Muscle of arm (tissue), 14 donors: Measurements from ENCODE around the gene GOLGA8O. TPM values are rescaled to one million over a fixed set of nuclear protein-coding genes. Genes with fewer than 3 reads are reported as not detected.
A peak's percentile ranks its signal among the peaks of the same experiment; 100 is the strongest.
"Not testable (repeated sequence)": the region's sequence is repeated elsewhere in the genome, so short reads cannot be mapped to it uniquely, and the experiment has no call there.

ENCODE experiments used
- DNase-seq: peaks from one replicate; pipeline ENCODE4 v3.0.0-alpha.2; 2013
- long read RNA-seq, 11 donors: transcript quantifications; one replicate each; lab custom pipeline, GENCODE V29; 2026
- polyA plus RNA-seq, 12 donors: library from polyadenylated mRNA; unstranded; fragments of 120-200 nt; gene quantifications; one replicate each; pipeline ENCODE4 v1.2.1, GENCODE V29; 2013; ENCODE audit not compliant: insufficient read length in 12 of 12

Gene GOLGA8O, protein sequence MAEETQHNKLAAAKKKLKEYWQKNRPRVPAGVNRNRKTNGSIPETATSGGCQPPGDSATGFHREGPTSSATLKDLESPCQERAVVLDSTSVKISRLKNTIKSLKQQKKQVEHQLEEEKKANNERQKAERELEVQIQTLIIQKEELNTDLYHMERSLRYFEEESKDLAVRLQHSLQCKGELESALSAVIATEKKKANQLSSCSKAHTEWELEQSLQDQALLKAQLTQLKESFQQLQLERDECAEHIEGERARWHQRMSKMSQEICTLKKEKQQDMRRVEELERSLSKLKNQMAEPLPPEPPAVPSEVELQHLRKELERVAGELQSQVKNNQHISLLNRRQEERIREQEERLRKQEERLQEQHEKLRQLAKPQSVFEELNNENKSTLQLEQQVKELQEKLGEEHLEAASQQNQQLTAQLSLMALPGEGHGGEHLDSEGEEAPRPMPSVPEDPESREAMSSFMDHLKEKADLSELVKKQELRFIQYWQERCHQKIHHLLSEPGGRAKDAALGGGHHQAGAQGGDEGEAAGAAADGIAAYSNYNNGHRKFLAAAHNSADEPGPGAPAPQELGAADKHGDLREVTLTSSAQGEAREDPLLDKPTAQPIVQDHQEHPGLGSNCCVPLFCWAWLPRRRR
- polyA plus RNA-seq, result 1 to 10 TPM in 2 of 12 donors, under 1 TPM in 4, not detected in 6; 0.11 to 3.3 (median 0.31) TPM
- long read RNA-seq, donor 1, result 0 reads
- long read RNA-seq, donor 2, result 0 reads
- long read RNA-seq, donor 3, result 0 reads
- long read RNA-seq, donor 4, result 0 reads
- long read RNA-seq, donor 5, partial matches to known transcripts, result 5 of 5 reads
- long read RNA-seq, donor 5, other reads (novel, unspliced or antisense), result 0 of 5 reads
- long read RNA-seq, donor 6, result 0 reads
- long read RNA-seq, donor 7, result 0 reads
- long read RNA-seq, donor 8, result 0 reads
- long read RNA-seq, donor 9, result 0 reads
- long read RNA-seq, donor 10, result 0 reads
- long read RNA-seq, donor 11, result 0 reads

DNA sequence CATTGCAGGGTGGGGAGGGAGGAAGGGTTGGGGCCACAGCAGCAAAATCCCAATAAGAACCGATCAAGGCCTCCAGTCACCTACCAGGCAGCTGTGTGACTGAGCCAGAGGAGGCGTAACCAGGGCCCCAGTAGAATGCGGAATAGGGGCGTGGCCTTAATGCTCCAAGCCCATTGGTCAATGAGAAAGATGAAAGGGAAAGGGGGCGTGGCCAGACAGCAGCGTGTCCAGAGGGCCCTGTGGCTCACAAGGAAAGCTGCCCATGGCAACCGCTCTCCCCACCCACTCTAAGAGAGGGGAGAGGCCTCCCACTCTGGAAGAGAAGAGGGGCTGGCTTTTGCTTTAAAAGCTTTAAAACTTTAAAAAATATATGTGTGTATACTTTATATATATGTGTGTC is at the start of gene GOLGA8O:
Gene GOLGA8O (minus strand): TSS at position 101 of the 400 bp plus-strand sequence. CDS start 98 bp downstream, at position 3.
- not testable (repeated sequence) for DNase-seq

DNA sequence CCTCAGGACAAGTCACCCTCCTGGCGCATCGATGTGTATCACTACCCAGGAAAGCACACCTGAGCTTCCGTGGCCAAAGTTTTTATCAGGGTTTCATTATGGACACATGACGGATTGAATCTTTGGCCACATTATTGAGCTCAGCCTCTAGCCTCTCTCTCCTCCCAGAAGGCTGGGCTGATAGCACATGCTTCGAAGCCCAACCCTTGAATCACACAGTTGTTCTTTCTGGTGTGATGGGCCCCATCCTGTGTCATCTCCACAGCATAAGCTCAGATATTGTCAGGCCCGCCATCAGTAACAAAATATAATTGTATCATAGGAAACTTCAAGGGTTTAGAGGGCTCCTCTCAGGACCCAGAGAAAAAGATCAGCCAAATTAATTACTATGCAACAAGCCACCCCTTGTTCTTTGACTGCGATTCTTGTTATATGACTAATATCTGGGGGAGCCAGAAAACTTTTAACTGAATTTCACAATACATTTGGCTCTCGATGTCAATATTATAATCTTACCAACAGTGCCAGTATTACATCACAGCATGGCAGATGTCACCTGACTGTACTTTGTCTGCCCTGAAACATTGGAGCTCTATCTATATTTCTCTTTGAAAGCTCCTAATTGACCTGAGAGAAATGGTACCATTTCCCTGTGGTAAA is 48.8 kb upstream of the GOLGA8O start:
- not testable (repeated sequence) for DNase-seq

DNA sequence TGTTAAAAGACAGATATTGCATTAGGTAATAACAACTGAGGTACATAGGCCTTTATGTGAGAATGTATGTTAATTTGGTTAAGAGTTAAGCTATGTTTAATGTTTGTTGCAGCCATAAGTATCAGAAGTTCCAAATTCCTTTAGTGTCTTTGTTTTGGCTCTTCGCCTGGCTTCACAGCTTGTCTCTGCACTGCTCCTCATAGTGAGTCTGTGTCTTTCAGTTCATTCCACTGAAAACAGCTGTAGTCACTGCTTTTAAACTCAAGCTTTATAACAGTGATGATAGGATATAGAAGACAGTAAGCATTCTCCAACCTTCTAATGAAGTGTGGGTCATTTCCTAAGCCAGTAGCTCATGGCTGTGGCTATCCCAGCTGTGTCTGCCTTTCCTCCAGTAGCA is 47.5 kb upstream of the GOLGA8O start:
- DNase-seq, result peak; percentile 27

DNA sequence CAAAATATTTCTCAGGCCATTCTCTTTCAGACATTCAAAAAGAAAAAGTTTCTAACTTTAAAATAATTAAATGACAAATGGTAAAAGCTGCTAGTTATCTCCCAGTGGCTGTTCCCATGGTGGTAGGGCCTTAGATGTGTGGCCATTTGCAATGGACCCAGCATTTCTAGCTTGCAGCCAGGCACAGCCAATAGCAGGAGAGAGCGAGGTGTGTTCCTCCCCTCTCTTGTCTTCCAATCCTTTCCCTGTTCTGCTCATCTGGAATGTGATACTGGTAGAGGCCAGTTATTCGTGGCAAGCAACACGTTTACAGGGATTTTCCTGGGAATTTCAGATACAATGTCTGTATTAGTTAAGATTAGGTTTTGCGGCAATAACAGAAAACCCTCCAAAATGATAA is 37.3 kb upstream of the GOLGA8O start:
- not testable (repeated sequence) for DNase-seq

DNA sequence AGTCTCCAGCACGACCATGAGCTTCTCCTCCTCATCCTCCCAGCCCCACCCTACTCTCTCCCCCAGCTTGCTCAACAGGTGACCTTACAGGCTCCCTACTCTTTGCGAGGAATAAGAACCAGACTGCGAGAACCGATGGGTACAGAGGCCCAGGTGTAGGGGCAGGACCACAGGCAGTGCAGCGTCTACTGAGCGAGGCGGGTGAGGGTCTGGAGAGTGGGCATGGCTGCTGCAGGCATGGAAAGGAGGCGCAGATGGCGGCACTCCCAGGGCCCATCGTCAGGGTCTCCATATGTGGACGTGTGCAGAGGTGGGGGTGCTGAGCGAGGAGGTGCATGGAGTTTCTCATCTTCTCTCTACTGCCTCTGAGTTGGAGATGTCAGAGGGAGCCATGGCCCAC is 31.0 kb upstream of the GOLGA8O start:
- not testable (repeated sequence) for DNase-seq

DNA sequence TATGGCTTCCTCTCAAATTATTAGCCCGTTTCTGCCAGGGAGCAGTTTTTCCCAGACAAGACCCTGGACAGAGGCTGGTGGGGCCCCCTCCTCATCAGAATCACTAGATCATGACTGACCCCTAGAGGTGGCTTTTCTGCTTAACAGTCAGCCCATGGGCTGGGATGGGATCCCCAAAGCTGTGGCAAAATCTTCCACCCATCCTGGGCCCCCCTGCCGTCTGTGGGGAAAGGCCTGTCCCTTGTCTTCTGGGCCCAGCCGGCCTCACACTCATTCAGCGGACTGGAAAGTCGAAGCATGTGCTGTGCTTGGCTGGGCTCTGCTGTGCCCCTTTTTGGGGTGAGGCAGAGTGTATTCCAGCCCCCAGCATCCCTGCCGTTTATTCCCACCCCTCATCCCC is 27.9 kb upstream of the GOLGA8O start:
- DNase-seq, result not testable (repeated sequence)

DNA sequence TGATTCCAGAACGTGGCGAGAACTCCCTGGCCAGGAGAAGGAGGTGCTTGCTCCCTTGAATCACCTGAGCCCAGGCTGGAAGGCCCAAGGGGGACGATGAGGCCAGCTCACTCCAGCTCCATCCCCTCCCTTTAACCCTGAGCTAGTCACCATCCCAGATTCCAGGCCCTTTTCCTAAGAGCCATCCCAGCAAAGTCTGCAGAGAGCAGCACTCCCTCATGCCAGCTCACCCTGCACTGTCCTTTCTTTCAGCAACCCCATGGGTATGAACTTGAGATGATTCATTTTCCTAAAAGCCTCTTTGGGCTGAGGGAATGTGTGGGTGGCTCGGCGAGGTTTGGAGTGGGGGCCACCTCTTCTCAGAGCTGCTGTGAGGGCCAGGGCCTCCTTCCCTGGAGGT is 26.2 kb upstream of the GOLGA8O start:
- DNase-seq, result not testable (repeated sequence)

DNA sequence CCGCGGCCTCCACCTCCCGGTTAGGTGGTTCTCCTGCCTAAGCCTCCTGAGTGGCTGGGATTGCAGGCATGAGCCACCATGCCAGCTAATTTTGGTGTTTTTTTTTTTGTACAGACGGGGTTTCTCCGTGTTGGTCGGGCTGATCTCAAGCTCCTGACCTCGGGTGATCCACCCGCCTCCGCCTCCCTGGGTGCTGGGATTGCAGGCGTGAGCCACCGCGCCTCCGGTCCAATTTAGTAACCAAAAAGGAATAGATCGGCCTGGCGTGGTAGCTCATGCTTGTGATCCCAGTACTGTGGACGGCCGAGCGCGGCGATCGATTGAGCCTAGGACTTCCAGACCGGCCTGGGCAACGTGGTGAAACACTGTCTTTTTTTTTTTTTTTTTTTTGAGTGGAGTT is 12.6 kb upstream of the GOLGA8O start:
- DNase-seq, result not testable (repeated sequence)

DNA sequence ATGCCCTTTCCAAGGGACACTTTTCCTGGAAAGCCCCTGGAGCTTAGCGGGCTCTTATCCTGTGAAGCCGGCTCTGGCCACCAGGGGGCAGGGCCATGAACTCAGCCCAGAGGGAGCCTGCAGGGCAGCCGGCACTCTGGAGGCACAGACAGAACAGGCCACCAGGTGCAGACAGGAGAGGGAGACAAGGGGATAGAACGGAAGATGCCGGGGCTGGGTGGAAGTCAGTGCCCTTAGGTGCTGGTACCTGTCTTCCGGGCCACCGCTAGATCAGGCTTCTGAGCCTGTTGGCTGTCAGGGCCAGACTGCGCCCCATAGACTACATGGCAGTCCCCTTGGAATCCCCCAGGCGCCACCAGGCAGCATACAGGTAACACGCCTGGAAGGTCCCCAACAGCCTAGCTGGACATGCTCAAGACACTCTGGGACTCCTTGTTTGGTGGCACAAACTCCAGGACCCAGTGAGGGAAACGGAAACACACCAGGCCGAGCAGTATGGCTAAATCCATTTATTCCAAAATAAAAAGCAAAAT is 14.9 kb downstream of the GOLGA8O start:
- not testable (repeated sequence) for DNase-seq

DNA sequence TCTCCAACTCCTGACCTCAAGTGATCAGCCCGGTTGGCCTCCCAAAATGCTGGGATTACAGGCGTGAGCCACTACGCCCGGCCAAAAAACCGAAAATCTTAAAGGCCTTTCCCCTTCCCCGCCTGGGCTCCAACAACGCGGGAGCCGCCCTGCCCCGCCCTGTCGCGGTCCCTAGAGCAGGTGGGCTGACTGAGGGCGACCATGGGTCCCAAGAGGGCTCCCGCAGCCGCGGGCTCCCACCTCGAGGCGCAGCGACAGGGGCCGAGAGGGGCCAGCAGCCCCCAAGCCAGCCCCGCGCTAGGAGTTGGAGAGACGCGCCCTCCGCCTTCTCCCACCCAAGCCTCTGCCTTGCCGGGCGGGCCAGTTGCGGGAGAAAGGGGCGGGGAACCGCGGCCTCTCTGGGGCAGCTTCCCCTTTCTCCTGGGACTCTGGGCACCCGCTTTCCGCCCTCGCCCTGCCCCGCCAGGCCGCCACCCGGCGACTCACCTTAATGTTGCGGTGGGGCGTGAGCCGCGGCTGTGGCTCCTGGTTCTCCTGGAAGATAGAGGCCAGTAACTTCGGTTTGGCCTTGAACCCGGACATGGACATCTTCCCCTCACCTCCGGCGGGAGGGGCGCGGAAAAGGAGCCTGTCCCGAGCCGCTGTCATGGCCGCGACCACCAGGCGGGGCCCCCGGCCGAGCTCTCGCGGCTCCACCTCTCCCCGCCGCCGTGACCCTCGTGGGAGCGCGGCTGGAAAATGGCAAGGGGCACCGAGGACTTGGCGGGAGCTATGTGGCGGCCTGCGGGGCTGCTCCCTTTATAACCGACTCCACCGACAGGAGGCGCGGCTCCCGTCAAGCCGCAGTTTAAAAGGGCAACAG is 21.1 kb downstream of the GOLGA8O start:
- not testable (repeated sequence) for DNase-seq

DNA sequence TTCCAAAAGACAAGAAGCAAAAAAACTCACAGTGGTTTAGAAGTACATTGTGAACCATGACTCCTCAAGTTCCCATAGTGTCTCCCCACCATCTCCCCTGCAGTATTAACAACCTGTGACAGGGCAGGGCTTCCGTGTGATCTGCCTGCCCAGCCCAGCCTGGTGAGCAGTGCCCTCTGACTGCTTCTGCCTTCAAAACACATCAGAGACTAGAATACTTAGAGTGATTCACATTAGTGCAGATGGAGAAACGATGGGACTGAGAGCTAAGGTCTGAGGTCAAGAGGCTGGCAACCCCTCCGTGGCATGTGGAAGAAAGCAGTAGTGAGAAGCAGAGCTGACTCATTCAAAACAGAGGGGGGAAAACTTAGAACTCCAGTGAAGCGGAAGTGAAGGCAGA is 27.8 kb downstream of the GOLGA8O start:
- DNase-seq, result not testable (repeated sequence)

DNA sequence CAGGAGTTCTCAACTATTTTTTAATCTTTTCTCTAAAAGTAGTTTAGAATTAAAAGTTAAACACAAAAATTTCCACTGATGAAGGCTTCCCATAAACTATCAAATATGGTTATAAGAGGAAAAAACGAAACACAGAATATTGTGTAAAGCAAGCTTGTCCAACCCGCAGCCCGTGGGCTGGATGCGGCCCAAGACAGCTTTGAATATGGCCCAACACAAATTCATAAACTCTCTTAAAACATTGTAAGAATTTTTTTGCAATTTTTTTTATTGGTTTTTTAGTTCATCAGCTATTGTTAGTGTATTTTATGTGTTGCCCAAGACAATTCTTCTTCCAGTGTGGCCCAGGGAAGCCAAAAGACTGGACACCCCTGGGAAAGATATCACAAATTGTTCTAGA is 28.9 kb downstream of the GOLGA8O start:
- DNase-seq, result peak; percentile 41

DNA sequence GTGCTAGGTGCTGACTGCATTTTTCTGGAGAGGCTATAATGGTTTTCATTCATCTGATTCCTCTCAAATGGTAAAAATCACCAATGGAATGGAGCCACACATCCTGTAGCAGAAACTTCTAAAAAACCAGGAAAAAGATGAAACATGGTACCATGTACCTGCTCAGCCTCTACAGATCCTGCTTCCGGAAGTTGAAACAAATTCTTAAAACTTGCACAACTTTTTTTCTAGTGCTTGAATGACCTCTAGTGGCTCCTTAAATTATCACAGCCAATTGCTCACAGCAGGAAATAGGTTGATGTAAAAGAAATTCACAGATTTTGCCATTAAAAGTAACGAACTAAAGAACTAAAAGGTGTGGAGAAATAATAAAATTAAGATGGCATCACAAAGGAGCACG is 47.5 kb downstream of the GOLGA8O start:
- not testable (repeated sequence) for DNase-seq

DNA sequence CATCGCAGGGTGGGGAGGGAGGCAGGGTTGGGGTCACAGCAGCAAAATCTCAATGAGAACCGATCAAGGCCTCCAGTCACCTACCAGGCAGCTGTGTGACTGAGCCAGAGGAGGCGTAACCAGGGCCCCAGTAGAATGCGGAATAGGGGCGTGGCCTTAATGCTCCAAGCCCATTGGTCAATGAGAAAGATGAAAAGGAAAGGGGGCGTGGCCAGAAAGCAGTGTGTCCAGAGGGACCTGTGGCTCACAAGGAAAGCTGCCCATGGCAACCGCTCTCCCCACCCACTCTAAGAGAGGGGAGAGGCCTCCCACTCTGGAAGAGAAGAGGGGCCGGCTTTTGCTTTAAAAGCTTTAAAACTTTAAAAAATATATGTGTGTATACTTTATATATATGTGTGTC is 52.2 kb downstream of the GOLGA8O start, which contains the start of gene GOLGA8K:
Gene GOLGA8K (minus strand): TSS at position 101 of the 400 bp plus-strand sequence. CDS start 98 bp downstream, at position 3.
- not testable (repeated sequence) for DNase-seq

DNA sequence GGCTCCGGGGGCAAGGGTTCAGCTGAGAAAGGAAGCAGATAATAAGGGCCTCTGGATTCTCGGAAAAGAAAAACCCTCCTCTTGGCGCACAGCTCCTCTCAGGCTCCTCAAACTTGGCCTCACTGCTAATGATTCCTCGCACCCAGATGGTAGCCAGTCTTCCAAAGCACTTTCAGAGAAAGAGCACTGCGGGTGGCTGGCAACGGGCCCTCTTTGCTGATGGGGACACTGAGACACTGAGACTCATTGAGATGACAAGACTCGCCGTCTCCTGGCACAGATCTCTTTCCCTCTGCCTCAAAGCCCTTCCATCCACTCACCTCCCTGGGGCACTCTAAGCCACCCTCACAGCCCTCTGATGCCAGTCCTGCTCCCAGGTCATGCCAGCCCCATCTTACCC is 58.9 kb downstream of the GOLGA8O start:
- DNase-seq, result not testable (repeated sequence)

Other genes starting within 250 kb of the GOLGA8O start
- 1 to 10 TPM in 5 of 12 donors, under 1 TPM in 5, not detected in 2; 0.37 to 3.6 (median 0.97) TPM for gene GOLGA8K, start 52.3 kb downstream of the GOLGA8O start, polyA plus RNA-seq
- 10 to 100 TPM in 10 of 12 donors, 1 to 10 TPM in 1, not detected in 1; 9.0 to 50.0 (median 17.4) TPM for gene GOLGA8N, start 137.8 kb upstream of the GOLGA8O start, polyA plus RNA-seq
- 10 to 100 TPM in 11 of 12 donors, not detected in 1; 11.1 to 43.7 (median 18.2) TPM for gene ARHGAP11A, start 159.9 kb upstream of the GOLGA8O start, polyA plus RNA-seq
- 10 to 100 TPM in 9 of 12 donors, 1 to 10 TPM in 1, not detected in 2; 8.6 to 24.7 (median 13.0) TPM for gene SCG5, start 186.1 kb upstream of the GOLGA8O start, polyA plus RNA-seq